NCI-H345 treated with DMSO at 0.1 percent for 48 hours (cell line): ENCODE data around the gene TSSC4.
A peak's percentile ranks its signal among the peaks of the same experiment; 100 is the strongest.

Experiments
- DNase-seq: peaks from one replicate; lab custom pipeline; 2025; ENCODE audit not compliant: unreplicated experiment; lab: John Stamatoyannopoulos, UW

TSSC4 gene

GRCh38 chr11:2415601-2416380 is 15.2 kb downstream of the TSSC4 start:
- DNase-seq, result no peak

GRCh38 chr11:2416765-2417164 is 16.2 kb downstream of the TSSC4 start:
- no peak for DNase-seq

- DNase-seq, result no peak
Measured at GRCh38 chr11:2417856-2418692, 17.5 kb downstream of the TSSC4 start.

GRCh38 chr11:2418693-2419360 is 18.3 kb downstream of the TSSC4 start:
- no peak for DNase-seq

GRCh38 chr11:2419638-2420501 is 19.3 kb downstream of the TSSC4 start:
- peak; percentile 67 for DNase-seq

- DNase-seq, result peak; percentile 81
Measured at GRCh38 chr11:2420502-2421225, 20.1 kb downstream of the TSSC4 start.

GRCh38 chr11:2421226-2421994 is 20.9 kb downstream of the TSSC4 start:
- no peak for DNase-seq

GRCh38 chr11:2421996-2422395 is 21.4 kb downstream of the TSSC4 start:
- DNase-seq, result no peak

- DNase-seq, result no peak
Measured at GRCh38 chr11:2422461-2423156, 22.1 kb downstream of the TSSC4 start.

- no peak for DNase-seq
Measured at GRCh38 chr11:2423157-2424025, 22.8 kb downstream of the TSSC4 start.

GRCh38 chr11:2424811-2425495 is 24.4 kb downstream of the TSSC4 start:
- no peak for DNase-seq

- no peak for DNase-seq
Measured at GRCh38 chr11:2425506-2425905, 25.0 kb downstream of the TSSC4 start.

- no peak for DNase-seq
Measured at GRCh38 chr11:2426221-2426620, 25.7 kb downstream of the TSSC4 start.

GRCh38 chr11:2426826-2427521 is 26.4 kb downstream of the TSSC4 start:
- no peak for DNase-seq

GRCh38 chr11:2427721-2428321 is 27.3 kb downstream of the TSSC4 start:
- no peak for DNase-seq

GRCh38 chr11:2428322-2428795 is 27.8 kb downstream of the TSSC4 start:
- DNase-seq, result no peak
